ENCODE measurements around the gene ITGA6.

Gene ITGA6

GRCh38 chr2:172467382-172467781 lies 40.0 kb downstream of the ITGA6 start:
- DNase-seq, result no peak

GRCh38 chr2:172470958-172471922 lies 43.9 kb downstream of the ITGA6 start:
- DNase-seq, result no peak

DNA sequence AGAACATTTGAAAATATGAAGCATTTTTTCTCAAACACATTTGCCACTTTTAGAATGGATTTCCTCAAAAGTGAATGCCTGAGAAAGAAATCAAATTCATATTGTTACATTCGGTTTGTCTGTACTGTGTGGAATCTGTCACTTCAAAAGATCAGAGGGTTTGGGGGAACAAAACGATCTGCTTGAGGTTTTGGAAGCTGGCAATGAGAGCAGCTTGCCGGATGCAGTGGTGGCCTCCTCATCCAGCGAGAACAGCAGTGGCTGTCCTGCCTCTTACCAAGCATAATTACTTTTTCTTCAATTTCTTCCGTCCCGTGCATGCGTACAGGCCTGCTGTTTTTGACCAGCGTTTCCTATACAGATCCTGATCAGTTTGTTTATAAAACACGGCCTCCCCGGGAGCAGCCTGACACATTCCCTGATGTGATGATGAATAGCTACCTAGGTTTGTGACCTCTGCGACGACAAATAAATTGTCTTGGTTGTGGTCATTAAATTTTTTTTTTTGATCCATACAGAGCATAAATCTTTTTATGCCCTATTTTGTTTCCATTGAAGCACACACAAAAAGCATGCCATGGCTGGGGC lies 45.2 kb downstream of the ITGA6 start:
- DNase-seq, result no peak

GRCh38 chr2:172473167-172473566 lies 45.8 kb downstream of the ITGA6 start:
- DNase-seq, result no peak

- no peak for DNase-seq
Observed at GRCh38 chr2:172478353-172478752, 51.0 kb downstream of the ITGA6 start.

DNA sequence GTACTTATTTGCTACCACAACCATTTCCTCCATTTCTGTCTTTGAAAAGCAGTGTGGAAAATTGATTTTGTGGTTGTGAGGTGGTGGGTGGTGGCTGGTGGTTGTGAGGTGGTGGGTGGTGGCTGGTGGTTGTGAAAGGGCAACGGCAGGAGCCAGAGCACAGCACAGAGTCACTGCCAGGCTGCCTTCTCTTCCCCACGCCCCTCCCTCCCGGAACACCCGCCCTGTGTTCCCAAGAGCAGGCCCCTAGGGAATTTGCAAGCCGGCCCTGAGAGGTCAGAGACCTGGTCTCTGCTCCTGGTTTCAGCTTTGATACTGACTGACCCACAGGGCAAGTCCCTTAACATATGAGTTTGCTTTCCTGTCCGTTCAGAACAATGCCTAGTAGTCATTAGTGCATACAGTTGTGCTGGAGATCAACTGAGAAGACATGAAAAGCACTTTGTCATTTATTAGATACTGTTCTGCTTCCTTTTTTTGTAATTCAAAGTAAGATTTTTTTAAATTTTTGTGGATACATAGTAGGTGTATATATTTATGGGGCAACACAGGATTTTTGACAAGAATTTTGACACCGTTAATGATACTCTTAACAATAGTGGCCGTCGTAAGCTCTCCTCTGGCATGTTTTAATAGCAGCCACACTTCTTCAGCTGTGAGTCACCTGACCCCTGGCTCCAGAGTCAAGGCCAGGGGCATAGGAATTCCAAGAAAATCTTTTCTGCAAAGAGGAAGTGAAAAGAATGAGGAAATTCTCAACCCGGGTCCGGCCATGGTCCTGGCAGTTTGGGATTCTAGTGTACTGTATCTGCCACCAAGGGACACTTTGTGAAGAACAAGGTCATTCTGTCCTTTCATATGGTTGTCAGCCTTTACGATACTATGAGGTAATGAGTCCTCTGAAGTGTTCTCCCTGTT lies 53.2 kb downstream of the ITGA6 start:
- no peak for DNase-seq

DNA sequence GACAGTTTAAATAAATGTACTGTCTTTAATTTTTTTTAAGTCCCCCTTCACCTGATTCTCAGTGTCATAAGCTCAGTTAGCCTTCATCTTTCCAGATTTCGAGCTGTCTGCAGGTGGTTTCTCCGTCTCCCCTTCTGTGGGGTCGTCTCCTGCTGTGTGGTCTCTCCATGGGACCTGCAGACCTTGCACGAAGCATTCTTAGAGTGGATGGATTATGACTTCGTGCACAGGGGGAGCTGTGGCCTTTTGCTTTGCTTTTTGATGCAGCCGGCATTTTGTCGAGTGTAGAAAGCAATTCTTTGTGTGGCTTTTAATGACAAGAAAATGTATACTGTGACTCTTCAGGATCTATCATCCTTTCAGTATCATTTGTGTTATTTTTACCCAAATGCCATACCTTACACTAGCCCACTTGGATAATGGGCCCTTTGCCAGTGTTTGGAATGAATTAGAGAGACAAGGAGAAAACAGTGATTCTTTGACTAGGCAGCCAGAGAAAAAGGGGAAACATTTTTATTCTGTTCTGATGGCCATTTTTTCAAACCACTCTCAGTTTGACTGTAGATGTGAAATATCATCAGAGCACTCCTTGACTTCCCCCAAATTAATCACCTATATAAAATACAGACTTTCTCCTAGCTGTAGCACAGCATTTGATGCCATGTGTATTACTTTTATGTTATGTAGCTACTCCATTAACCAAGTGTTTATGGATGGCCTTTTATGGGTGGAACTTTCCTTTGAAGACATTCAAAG lies 54.3 kb downstream of the ITGA6 start:
- DNase-seq, result no peak

DNA sequence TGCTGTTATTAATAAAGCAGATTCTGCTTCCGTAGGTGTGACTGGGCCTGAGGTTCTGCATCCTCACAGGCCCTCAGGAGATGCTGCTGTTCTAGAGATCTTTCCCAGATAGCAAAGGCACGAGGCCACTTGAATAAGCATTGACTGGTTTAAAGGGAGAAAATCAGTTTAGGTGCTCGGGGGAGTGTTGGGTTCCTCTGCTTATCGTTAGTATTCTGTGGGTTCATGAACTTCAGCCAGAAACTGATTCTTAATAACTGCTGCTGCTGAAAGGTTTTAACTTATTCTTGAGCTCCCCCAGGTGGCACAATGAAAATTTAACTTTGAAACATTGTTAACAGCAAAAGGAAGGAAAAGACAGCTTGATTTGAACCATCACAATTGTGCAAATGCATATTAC lies 56.9 kb downstream of the ITGA6 start:
- no peak for DNase-seq

- DNase-seq, result no peak
Observed at GRCh38 chr2:172484706-172485105, 57.3 kb downstream of the ITGA6 start.

DNA sequence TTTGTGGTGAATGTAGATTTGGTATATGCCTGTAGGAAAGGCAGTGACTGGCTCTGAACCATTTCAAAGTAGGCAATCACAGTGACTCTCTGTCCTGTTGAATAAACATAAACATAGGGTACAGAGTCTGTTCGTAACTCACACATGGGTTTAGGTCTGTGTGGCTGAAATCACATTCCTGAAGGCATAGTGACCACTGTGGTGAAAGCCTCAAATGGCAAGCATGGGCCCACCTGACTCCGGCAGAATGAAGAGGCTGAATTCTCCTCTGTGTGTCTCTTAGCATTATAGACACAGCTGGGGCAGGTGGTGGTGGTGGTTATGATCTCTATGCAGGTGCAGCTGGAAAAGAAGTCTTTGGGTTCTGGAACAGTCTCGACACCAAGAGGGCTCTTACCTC lies 61.2 kb downstream of the ITGA6 start:
- no peak for DNase-seq

GRCh38 chr2:172489681-172490080 lies 62.3 kb downstream of the ITGA6 start:
- no peak for DNase-seq

- DNase-seq, result no peak
Observed at GRCh38 chr2:172496160-172496608, 68.8 kb downstream of the ITGA6 start.

GRCh38 chr2:172507199-172507598 lies 79.8 kb downstream of the ITGA6 start:
- no peak for DNase-seq

- no peak for DNase-seq
Observed at GRCh38 chr2:172510088-172510487, 82.7 kb downstream of the ITGA6 start.

GRCh38 chr2:172510548-172510947 lies 83.2 kb downstream of the ITGA6 start:
- no peak for DNase-seq

- DNase-seq, result no peak
Observed at GRCh38 chr2:172512810-172513523, 85.6 kb downstream of the ITGA6 start.

DNA sequence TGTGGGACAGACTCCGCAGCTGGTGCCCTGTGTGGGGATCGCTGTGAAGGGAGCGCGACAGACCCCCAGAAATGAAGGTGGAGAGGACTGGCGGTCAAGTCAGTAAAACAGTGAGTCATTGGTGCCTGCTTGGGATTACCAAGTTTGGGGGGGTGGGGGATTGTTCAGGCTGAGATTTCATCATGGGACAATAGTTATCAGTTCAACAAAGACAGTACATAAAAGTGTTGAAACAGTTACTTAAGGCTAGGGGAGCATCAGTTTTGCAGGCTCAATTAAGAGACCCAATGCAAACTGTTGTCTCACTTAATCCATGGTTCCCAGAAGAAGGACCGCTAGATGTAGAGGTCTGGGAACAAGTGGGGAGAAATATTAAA lies 86.1 kb downstream of the ITGA6 start:
- no peak for DNase-seq

DNA sequence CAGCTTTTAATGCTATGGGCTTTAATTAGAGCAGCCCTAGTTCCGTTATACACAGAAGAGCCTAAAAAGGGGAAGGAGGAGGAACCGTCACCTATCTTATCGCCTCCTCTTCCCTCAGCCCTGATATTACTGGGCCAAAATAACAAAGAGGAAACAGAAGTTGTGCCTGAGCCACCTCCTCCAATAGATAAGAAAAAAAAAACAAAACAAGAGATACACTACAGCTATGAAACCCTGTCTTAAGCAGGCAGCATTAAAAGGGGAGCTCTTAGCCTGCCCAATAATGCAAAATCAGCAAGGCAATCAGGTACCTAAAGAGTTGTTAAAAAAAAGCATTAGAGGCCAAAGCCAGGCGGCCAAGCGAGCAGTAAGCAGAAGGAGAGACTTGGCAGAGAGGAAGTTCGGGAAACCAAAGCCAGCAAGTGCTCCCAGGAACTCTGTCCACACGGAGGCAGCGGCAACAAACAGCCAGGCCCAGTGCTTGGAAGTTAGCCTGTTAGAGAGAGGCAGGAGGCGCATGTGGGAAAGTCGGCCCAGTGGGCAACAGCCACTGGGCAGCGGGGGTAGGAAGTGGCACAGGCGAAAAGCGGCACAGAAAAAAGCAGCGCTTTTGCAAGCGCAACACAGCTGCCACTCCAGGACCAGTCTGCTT lies 86.7 kb downstream of the ITGA6 start:
- no peak for DNase-seq

GRCh38 chr2:172516299-172516698 lies 88.9 kb downstream of the ITGA6 start:
- DNase-seq, result no peak

DNA sequence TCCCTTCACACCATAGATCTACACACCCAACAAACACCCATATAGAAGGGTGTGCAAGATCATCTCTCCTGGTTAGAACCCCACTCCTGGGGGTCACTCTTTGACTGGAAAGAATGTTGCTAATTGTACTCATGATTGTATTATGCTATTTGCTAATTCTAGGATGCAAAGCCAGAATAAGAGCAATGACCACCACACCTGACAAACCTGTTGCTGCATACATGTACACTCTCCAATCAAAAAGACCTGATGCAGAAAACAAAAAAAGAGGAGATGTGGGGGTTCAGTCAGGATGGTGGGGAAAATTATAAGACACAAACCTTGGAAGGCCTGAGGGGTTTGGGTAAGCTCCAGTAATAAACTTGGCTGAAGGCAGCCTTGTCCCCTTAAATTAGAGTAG lies 91.6 kb downstream of the ITGA6 start:
- DNase-seq, result no peak

DNA sequence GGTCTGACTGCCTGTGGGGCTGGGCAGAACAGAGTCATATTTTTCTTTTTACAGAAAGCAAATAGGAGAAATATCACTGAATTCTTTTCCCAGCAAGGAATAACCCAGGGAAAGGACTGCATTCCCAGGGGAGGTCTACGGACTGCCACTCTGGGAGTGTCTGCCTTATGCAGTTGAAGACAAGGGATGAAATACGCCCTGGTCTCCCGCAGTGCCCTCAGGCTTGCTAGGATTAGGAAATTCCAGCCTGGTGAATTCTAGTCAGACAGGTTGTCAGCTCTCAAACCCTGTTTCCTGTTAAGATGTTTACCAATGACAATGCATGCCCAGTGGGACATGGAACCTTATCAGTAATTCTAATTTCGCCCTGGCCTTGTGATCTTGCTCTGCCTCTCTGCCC lies 98.2 kb downstream of the ITGA6 start:
- DNase-seq, result no peak
